BLaER1 treated with 17β-estradiol and CSF1 and Interleukin-3, amounts not matched to agents 10 nM and 100 nM (cell line): ENCODE results near the gene USP24.

Source experiments
- H3K27ac ChIP-seq, 11 experiments: shearing (Covaris generic); formaldehyde crosslinking; 2 replicates each; pipeline ENCODE4 v1.8.1; 2022
- H3K27me3 ChIP-seq, 11 experiments: shearing (Covaris generic); formaldehyde crosslinking; 2 replicates each; pipeline ENCODE4 v1.8.1; 2022
- H3K36me3 ChIP-seq, 11 experiments: shearing (Covaris generic); formaldehyde crosslinking; 2 replicates each; pipeline ENCODE4 v1.8.1; 2022
- H3K4me1 ChIP-seq, 10 experiments: shearing (Covaris generic); formaldehyde crosslinking; 2 replicates each; pipeline ENCODE4 v1.8.1; 2022
- H3K4me2 ChIP-seq, 11 experiments: shearing (Covaris generic); formaldehyde crosslinking; 2 replicates each; pipeline ENCODE4 v1.8.1; 2022
- H3K4me3 ChIP-seq, 10 experiments: shearing (Covaris generic); formaldehyde crosslinking; 2 replicates each; pipeline ENCODE4 v1.8.1; 2022
- H3K9ac ChIP-seq, 11 experiments: shearing (Covaris generic); formaldehyde crosslinking; 2 replicates each; pipeline ENCODE4 v1.8.1; 2022
- H3K9me3 ChIP-seq, 11 experiments: shearing (Covaris generic); formaldehyde crosslinking; replicated peaks in 1 of 11; 2 replicates each; pipeline ENCODE4 v1.8.1; 2022
- H4K20me1 ChIP-seq, 11 experiments: shearing (Covaris generic); formaldehyde crosslinking; 2 replicates each; pipeline ENCODE4 v1.8.1; 2022
- Cebpa-rat ChIP-seq, 11 experiments: shearing (Covaris generic); IDR thresholded peaks; 2 replicates each; pipeline ENCODE4 v1.8.1; 2022

USP24 gene

GRCh38 chr1:55167224-55167871, 47.8 kb downstream of the USP24 start:
- Histone ChIP-seq H3K4me2 (no peak overlapping the region), H3K27me3 (no peaks in the 10 kb centered on the region), H3K4me3 (no peak overlapping the region), H3K9me3 (no peaks in the 10 kb centered on the region), H3K27ac (no peak overlapping the region), H4K20me1 (peaks cover 0 to 34% (median 6%) of the 10 kb centered on the region in 11 experiments; a peak in 6 of 22 replicates), H3K4me1 (no peaks in the 10 kb centered on the region), H3K9ac (no peak overlapping the region), H3K36me3 (peaks cover 85 to 99% (median 94%) of the 10 kb centered on the region in 11 experiments)
- TF ChIP-seq Cebpa-rat (IDR thresholded peaks at IDR 0.05), result no peak

DNA sequence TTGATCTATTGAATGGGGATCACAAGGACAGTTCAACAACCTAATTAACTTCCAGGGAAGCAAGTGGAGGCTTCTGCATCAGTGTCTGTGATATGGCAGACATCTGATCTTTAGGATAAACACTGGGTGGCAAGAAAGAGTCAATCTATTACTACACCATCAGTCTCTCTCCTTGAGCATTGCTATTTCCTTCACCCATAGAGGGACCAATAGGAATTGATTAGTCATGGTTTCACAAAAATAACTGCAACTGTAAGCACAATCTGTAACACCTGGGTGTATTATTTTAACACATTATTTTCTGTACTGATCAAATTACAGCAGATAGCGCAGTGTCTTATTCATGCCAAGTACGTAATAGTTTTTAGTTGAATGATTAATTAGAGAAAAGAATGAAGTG, 50.3 kb downstream of the USP24 start:
- no peaks in the 10 kb centered on the region for H3K9me3 ChIP-seq
- H3K4me1 ChIP-seq, result no peaks in the 10 kb centered on the region
- no peak for TF ChIP-seq Cebpa-rat (IDR thresholded peaks at IDR 0.05)
- H3K36me3 ChIP-seq, result peaks cover 81 to 99% (median 94%) of the 10 kb centered on the region in 11 experiments
- H3K4me3 ChIP-seq, result no peak overlapping the region
- no peak overlapping the region for H3K9ac ChIP-seq
- H3K4me2 ChIP-seq, result no peak overlapping the region
- H3K27me3 ChIP-seq, result no peaks in the 10 kb centered on the region
- peaks cover 0 to 24% (median 0%) of the 10 kb centered on the region in 11 experiments; a peak in 5 of 22 replicates for H4K20me1 ChIP-seq
- H3K27ac ChIP-seq, result no peak overlapping the region

DNA sequence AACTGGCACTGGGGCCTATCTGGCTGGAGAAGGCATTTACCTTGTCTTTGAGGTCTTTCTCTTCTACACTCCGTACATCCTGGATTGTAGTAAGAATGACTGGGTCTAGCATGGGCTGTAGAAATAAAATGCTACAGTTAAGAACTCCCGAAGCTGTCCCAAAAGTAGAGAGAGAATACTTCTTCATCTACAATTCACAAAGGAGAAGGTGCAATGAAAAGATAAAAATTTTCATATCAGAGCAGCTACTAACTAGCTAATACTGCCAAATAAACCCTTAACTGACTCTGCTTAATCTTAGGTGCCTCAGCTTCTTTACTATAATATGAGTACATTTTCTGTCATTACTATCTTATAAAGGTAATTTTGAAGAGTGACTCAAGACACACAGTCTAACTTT, 55.6 kb downstream of the USP24 start:
- no peak for TF ChIP-seq Cebpa-rat (IDR thresholded peaks at IDR 0.05)
- Histone ChIP-seq H4K20me1 (peaks cover 0 to 16% (median 0%) of the 10 kb centered on the region in 11 experiments; a peak in 6 of 22 replicates), H3K36me3 (peaks cover 78 to 99% (median 94%) of the 10 kb centered on the region in 11 experiments)

GRCh38 chr1:55156608-55157007, 58.6 kb downstream of the USP24 start:
- Histone ChIP-seq H3K27ac (no peak overlapping the region), H3K9ac (no peak overlapping the region), H3K27me3 (no peaks in the 10 kb centered on the region), H3K9me3 (no peaks in the 10 kb centered on the region), H3K4me3 (no peak overlapping the region), H3K4me1 (peaks cover 4 to 9% (median 7%) of the 10 kb centered on the region in 10 experiments), H3K36me3 (peaks cover 88 to 100% (median 95%) of the 10 kb centered on the region in 11 experiments), H3K4me2 (no peak overlapping the region), H4K20me1 (peaks cover 0 to 14% (median 0%) of the 10 kb centered on the region in 11 experiments; a peak in 5 of 22 replicates)
- no peak for TF ChIP-seq Cebpa-rat (IDR thresholded peaks at IDR 0.05)

More for the DNA sequence above, 55.6 kb downstream of the USP24 start:
- Histone ChIP-seq H3K9ac (no peak overlapping the region), H3K27me3 (no peaks in the 10 kb centered on the region), H3K27ac (no peak overlapping the region), H3K9me3 (no peaks in the 10 kb centered on the region), H3K4me1 (no peaks in the 10 kb centered on the region), H3K4me2 (no peak overlapping the region), H3K4me3 (no peak overlapping the region)

GRCh38 chr1:55156093-55156492, 59.1 kb downstream of the USP24 start:
- peaks cover 9 to 15% (median 12%) of the 10 kb centered on the region in 10 experiments for H3K4me1 ChIP-seq
- H3K4me2 ChIP-seq, result no peak overlapping the region
- H4K20me1 ChIP-seq, result peaks cover 0 to 18% (median 0%) of the 10 kb centered on the region in 11 experiments; a peak in 6 of 22 replicates
- no peaks in the 10 kb centered on the region for H3K27me3 ChIP-seq
- H3K27ac ChIP-seq, result no peak overlapping the region
- peaks cover 83 to 99% (median 91%) of the 10 kb centered on the region in 11 experiments for H3K36me3 ChIP-seq
- no peak overlapping the region for H3K4me3 ChIP-seq
- no peak overlapping the region for H3K9ac ChIP-seq
- H3K9me3 ChIP-seq, result no peaks in the 10 kb centered on the region
- no peak for TF ChIP-seq Cebpa-rat (IDR thresholded peaks at IDR 0.05)

DNA sequence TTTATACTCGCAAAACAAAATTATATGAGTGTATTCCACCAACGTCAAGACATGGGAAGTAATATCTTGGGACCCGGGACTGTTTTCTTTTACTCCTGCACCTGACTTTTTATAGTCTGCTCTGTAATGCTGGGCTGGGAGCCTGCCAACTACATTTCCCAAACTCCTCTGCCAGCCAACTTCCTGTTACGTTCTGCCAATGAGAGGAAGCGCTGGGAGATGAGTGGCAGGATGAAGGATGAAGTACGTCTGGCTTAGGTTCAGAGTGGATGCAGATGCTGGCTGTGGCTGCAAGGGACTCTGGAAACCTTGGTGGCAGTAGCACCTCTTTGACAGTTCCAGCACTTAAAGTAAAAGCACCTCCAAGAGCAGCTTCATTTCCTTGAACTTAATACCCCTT, 59.6 kb downstream of the USP24 start:
- peaks cover 10 to 20% (median 17%) of the 10 kb centered on the region in 10 experiments for H3K4me1 ChIP-seq
- peaks cover 79 to 98% (median 86%) of the 10 kb centered on the region in 11 experiments for H3K36me3 ChIP-seq
- no peak for TF ChIP-seq Cebpa-rat (IDR thresholded peaks at IDR 0.05)
- peaks cover 0 to 24% (median 0%) of the 10 kb centered on the region in 11 experiments; a peak in 6 of 22 replicates for H4K20me1 ChIP-seq
- H3K27ac ChIP-seq, result no peak overlapping the region
- H3K9me3 ChIP-seq, result no peaks in the 10 kb centered on the region
- no peaks in the 10 kb centered on the region for H3K27me3 ChIP-seq
- H3K9ac ChIP-seq, result no peak overlapping the region
- no peak overlapping the region for H3K4me2 ChIP-seq
- no peak overlapping the region for H3K4me3 ChIP-seq

- Histone ChIP-seq H3K4me1 (peaks cover 10 to 27% (median 17%) of the 10 kb centered on the region in 10 experiments), H4K20me1 (peaks cover 0 to 31% (median 0%) of the 10 kb centered on the region in 11 experiments; a peak in 6 of 22 replicates), H3K36me3 (peaks cover 73 to 97% (median 84%) of the 10 kb centered on the region in 11 experiments)
Observed at GRCh38 chr1:55154616-55155015, 60.5 kb downstream of the USP24 start.

GRCh38 chr1:55153031-55153430, 62.1 kb downstream of the USP24 start:
- H3K9me3 ChIP-seq, result no peaks in the 10 kb centered on the region
- H3K27ac ChIP-seq, result no peak overlapping the region
- H3K9ac ChIP-seq, result no peak overlapping the region
- peaks cover 0 to 34% (median 0%) of the 10 kb centered on the region in 11 experiments; a peak in 6 of 22 replicates for H4K20me1 ChIP-seq
- H3K4me1 ChIP-seq, result peaks cover 10 to 27% (median 17%) of the 10 kb centered on the region in 10 experiments
- no peaks in the 10 kb centered on the region for H3K27me3 ChIP-seq
- no peak overlapping the region for H3K4me3 ChIP-seq
- H3K36me3 ChIP-seq, result peaks cover 71 to 97% (median 83%) of the 10 kb centered on the region in 11 experiments
- H3K4me2 ChIP-seq, result no peak overlapping the region
- no peak for TF ChIP-seq Cebpa-rat (IDR thresholded peaks at IDR 0.05)

More at GRCh38 chr1:55154616-55155015, 60.5 kb downstream of the USP24 start:
- Histone ChIP-seq H3K27me3 (no peaks in the 10 kb centered on the region), H3K9me3 (no peaks in the 10 kb centered on the region), H3K9ac (no peak overlapping the region), H3K27ac (no peak overlapping the region), H3K4me3 (no peak overlapping the region), H3K4me2 (no peak overlapping the region)
- no peak for TF ChIP-seq Cebpa-rat (IDR thresholded peaks at IDR 0.05)

DNA sequence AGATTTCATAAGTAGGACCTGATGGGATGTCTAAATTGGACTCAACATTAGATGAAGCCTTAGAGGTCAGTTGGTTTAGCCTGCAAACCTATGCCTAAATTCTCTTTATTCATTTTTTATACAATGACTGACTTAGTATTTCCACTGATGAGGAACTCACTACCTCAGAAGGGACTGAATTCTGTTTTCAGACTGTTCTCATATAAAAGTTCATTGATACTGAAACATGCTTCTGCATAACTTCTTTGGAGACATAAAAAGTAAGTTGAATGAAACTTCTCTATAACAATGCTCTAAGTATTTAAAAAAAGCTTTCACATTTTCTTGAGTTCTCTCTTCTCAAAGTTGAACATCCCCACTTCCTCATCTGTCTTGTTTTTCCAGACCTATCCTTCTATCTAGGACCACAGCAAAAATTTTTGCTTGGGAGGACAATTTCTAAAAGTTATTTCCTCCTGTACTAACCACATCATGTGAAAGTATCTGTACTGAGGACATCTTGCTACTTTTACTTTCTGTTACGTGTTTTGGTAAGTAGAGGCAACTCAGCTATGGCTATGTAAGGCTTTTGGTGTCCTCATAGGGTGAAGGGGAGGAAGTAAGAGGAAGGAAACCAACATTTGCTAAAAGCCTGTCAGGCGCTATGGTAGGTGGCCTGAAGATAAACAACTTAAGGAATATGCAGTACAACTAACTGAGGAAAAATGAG, 64.1 kb downstream of the USP24 start:
- Histone ChIP-seq H3K4me3 (peak overlapping the region in 3 of 10 experiments; percentile 17 to 35 (median 23); a peak in 4 of 20 replicates), H3K4me2 (peak overlapping the region in 10 of 11 experiments; percentile 1 to 88 (median 52); a peak in 17 of 22 replicates), H3K9ac (peak overlapping the region in 1 of 11 experiments; percentile 24; a peak in 3 of 22 replicates)

More for the DNA sequence above, 64.1 kb downstream of the USP24 start:
- H3K36me3 ChIP-seq, result peaks cover 66 to 96% (median 79%) of the 10 kb centered on the region in 11 experiments
- peaks cover 10 to 27% (median 17%) of the 10 kb centered on the region in 10 experiments for H3K4me1 ChIP-seq
- H4K20me1 ChIP-seq, result peaks cover 0 to 34% (median 0%) of the 10 kb centered on the region in 11 experiments; a peak in 6 of 22 replicates
- no peaks in the 10 kb centered on the region for H3K9me3 ChIP-seq
- no peaks in the 10 kb centered on the region for H3K27me3 ChIP-seq
- no peak for TF ChIP-seq Cebpa-rat (IDR thresholded peaks at IDR 0.05)
- peak overlapping the region in 6 of 11 experiments; percentile 12 to 63 (median 32); a peak in 8 of 22 replicates for H3K27ac ChIP-seq
